Hippocampal formation (tissue), 2 donors: ENCODE measurements around the gene VAT1.
"Not testable (repeated sequence)": the region's sequence is repeated elsewhere in the genome, so short reads cannot be mapped to it uniquely, and the experiment has no call there.

ENCODE experiments used
- DNase-seq, 2 donors: peaks; one replicate each; lab custom pipeline; 2025; lab: John Stamatoyannopoulos, UW

Gene VAT1

GRCh38 chr17:43006639-43007551 lies 15.3 kb downstream of the VAT1 start, which contains the start of gene IFI35:
Gene IFI35, plus strand, starts transcription at chr17:43006784. Its CDS starts 164 bp downstream, at chr17:43006948.
- peak; percentile 58 to 70 for DNase-seq

GRCh38 chr17:43003542-43004172 lies 18.5 kb downstream of the VAT1 start:
- DNase-seq: no peak

GRCh38 chr17:43000894-43001293 lies 21.3 kb downstream of the VAT1 start:
- not testable (repeated sequence) for DNase-seq

- DNase-seq: no peak
These were observed 23.1 kb downstream of the VAT1 start for GRCh38 chr17:42999003-42999525.

- peak; percentile 98 to 100 for DNase-seq
These were observed 23.9 kb downstream of the VAT1 start, which contains the start of gene RPL27 for GRCh38 chr17:42997984-42998938. Gene RPL27, plus strand, starts transcription at chr17:42998419. Its CDS starts 332 bp downstream, at chr17:42998751.

GRCh38 chr17:42997390-42997983 lies 24.7 kb downstream of the VAT1 start:
- DNase-seq: no peak

GRCh38 chr17:42993913-42994312 lies 28.3 kb downstream of the VAT1 start:
- DNase-seq: not testable (repeated sequence)

- DNase-seq: no peak
These were observed 29.3 kb downstream of the VAT1 start for GRCh38 chr17:42992872-42993271.

- DNase-seq: no peak
These were observed 30.7 kb downstream of the VAT1 start for GRCh38 chr17:42991471-42991870.

- no peak for DNase-seq
These were observed 32.2 kb downstream of the VAT1 start for GRCh38 chr17:42989726-42990652.

GRCh38 chr17:42989141-42989540 lies 33.0 kb downstream of the VAT1 start:
- no peak for DNase-seq

GRCh38 chr17:42985225-42985624 lies 37.0 kb downstream of the VAT1 start:
- no peak for DNase-seq

- no peak for DNase-seq
These were observed 39.9 kb downstream of the VAT1 start for GRCh38 chr17:42982266-42982665.

GRCh38 chr17:42980766-42981397 lies 41.3 kb downstream of the VAT1 start:
- peak in 1 of 2 donors; percentile 16 for DNase-seq

- peak; percentile 70 to 86 for DNase-seq
These were observed 41.9 kb downstream of the VAT1 start, which contains the start of gene RUNDC1 for GRCh38 chr17:42980274-42980765. Gene RUNDC1, plus strand, starts transcription at chr17:42980565. Its CDS starts 12 bp downstream, at chr17:42980577.

- no peak for DNase-seq
These were observed 42.5 kb downstream of the VAT1 start, which contains the start of gene PTGES3L for GRCh38 chr17:42979511-42980273. Gene PTGES3L, minus strand, starts transcription at chr17:42980080. Its CDS starts 27 bp downstream, at chr17:42980053.

- not testable (repeated sequence) for DNase-seq
These were observed 46.5 kb downstream of the VAT1 start for GRCh38 chr17:42975701-42976100.

GRCh38 chr17:42975265-42975664 lies 46.9 kb downstream of the VAT1 start:
- DNase-seq: no peak
